ENCODE results near the gene MEGF6.

- no peak for TF ChIP-seq CTCF (IDR thresholded peaks at IDR 0.05)
- TF ChIP-seq ZFX (IDR thresholded peaks at IDR 0.05; ENCODE audit: borderline replicate concordance), result no peak
Measured at GRCh38 chr1:3632298-3632697, 21.0 kb upstream of the MEGF6 start.
